ENCODE measurements around the gene CPTP. TPM values are rescaled to one million over a fixed set of nuclear protein-coding genes. Genes with fewer than 3 reads are reported as not detected.

The CPTP gene
- total RNA-seq, 4 donors from 2014 or later: 15.4 to 44.9 (median 31.5) TPM

DNA sequence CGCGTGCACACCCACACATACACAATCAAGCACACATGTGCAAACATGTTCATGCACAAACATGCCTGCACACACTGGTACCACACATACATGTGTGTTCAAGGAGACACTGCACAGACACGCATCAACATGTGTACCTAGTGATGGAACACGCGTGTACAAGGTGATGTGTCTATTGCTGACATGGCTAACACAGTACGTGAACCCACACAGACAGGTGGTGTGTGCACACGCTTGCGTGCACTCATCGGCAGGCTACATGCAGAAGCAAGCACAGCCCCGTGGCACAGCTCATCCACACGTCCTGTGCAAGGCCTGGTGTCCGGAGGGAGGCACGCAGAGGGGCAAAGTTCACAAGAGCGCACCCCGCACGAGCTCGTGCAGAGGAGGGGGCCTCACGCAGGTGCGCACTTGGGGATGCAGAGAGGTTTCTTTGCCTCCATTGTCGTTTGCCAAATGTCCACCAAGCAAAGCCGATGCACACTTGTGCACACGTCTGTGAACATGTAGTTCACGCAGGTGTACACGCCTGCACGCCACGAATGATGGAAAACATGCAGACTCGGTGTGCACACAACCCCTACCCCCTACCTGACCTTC lies 17.8 kb upstream of the CPTP start:
- 32% methylated on average over 17 of the region's 27 CpGs for WGBS
- H3K27ac ChIP-seq (replicated peaks in 1 of 4): peak overlapping the region; percentile 83 to 96 (median 94)
- peaks cover 9 to 24% (median 22%) of the 10 kb centered on the region in 4 donors for H3K36me3 ChIP-seq
- H3K27me3 ChIP-seq: no peaks in the 10 kb centered on the region
- H3K4me3 ChIP-seq: peak overlapping the region; percentile 67 to 91 (median 81)
- intact Hi-C loops (cut with DNase I): no loop called here
- TF ChIP-seq EP300 (IDR thresholded peaks at IDR 0.05) (no peak), POLR2AphosphoS5 (IDR thresholded peaks at IDR 0.05) (no peak)
- TF ChIP-seq, protein P1, sequence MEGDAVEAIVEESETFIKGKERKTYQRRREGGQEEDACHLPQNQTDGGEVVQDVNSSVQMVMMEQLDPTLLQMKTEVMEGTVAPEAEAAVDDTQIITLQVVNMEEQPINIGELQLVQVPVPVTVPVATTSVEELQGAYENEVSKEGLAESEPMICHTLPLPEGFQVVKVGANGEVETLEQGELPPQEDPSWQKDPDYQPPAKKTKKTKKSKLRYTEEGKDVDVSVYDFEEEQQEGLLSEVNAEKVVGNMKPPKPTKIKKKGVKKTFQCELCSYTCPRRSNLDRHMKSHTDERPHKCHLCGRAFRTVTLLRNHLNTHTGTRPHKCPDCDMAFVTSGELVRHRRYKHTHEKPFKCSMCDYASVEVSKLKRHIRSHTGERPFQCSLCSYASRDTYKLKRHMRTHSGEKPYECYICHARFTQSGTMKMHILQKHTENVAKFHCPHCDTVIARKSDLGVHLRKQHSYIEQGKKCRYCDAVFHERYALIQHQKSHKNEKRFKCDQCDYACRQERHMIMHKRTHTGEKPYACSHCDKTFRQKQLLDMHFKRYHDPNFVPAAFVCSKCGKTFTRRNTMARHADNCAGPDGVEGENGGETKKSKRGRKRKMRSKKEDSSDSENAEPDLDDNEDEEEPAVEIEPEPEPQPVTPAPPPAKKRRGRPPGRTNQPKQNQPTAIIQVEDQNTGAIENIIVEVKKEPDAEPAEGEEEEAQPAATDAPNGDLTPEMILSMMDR (IDR thresholded peaks at IDR 0.05): no peak
- H3K9me3 ChIP-seq: no peaks in the 10 kb centered on the region
- no peak for DNase-seq (ENCODE audit: extremely low spot score)
- peaks cover 48 to 68% (median 61%) of the 10 kb centered on the region in 4 donors for H3K4me1 ChIP-seq

DNA sequence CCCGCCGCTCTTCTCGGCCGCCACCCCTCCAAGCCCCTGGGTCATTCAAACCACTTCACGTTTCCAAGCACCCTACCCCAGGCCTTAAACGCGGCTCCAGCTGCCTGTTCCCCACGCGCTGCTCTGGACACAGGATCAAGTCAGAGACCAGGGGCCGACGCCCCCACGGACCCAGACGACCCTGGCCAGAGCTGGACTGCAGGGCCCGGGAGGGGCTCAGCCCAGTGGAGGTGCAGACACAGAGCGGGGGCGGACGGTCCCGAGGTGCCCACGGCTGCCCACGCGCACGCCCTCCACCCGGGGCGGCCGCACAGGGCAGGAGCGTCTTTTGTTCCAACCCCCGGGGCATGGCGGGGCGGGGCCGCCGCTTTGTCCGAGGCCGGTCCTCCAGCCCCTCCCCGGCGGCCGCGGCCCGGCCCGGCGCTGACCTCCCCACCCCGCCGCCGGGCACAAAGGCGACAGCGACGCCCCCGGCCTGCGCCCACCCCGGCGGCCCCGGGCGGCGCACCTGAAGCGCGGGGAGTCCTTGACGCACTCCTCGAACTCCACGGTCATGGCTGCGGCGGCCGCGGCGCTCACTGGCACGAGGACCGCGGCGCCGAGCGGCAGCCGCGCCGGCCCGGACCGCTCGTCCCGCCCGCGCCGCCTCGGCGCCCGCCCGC lies 17.2 kb upstream of the CPTP start:
- no peak for DNase-seq (ENCODE audit: extremely low spot score)
- H3K27me3 ChIP-seq: no peaks in the 10 kb centered on the region
- peaks cover 48 to 68% (median 61%) of the 10 kb centered on the region in 4 donors for H3K4me1 ChIP-seq
- H3K9me3 ChIP-seq: no peaks in the 10 kb centered on the region
- WGBS: 0% methylated on average over 10 of the region's 83 CpGs
- H3K27ac ChIP-seq (replicated peaks in 1 of 4): peak overlapping the region; percentile 83 to 96 (median 94)
- TF ChIP-seq, protein P1 (IDR thresholded peaks at IDR 0.05): no peak
- no peak for TF ChIP-seq EP300 (IDR thresholded peaks at IDR 0.05)
- TF ChIP-seq POLR2AphosphoS5 (IDR thresholded peaks at IDR 0.05): no peak
- TF ChIP-seq POLR2A (IDR thresholded peaks at IDR 0.05; ENCODE audit: low read depth): no peak
- H3K36me3 ChIP-seq: peaks cover 15 to 29% (median 27%) of the 10 kb centered on the region in 4 donors
- intact Hi-C loops (cut with DNase I): no loop called here
- H3K4me3 ChIP-seq: peak overlapping the region; percentile 67 to 91 (median 81)

DNA sequence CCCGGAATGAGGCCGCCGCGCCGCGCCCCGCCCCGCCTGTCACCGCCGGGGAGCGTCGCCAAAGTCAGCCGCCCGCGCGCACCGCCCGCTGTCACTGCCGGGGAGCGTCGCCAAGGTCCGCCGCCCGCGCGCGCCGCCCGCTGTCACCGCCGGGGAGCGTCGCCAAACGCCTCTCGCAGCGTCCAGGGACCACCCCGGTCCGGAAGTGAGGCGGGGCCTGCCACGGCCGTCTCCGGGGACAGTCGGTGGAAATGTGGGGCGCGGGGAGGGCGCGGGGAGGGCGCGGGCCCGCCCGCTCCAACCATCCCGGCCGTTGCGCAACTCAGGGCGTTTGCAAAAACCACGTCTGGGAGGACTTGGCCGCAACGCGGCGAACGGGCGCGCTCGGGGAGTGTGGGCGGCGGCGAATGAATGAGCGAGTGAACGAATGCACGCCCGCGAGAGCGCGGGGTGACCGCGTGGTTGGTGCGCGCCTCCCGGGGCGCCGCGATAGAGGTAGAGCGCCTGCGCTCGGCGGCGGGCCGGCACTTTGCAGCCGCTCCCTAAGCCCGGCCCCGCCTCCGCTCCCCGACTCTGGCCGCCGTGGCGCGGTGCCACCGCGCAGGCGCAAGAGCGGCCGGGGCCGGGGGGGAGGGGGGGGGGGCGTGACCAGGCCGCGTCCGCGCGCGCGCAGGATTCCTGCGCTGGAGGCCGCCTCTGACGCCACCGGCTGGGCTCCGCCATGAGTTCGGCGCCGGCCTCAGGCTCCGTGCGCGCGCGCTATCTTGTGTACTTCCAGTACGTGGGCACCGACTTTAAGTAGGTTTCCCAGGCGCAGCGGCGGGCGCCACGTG lies 16.5 kb upstream of the CPTP start, which contains the start of the genes ACAP3 and PUSL1:
ACAP3 (minus strand) TSS at position 8 of the 833 bp plus-strand sequence. CDS start 115 bp downstream, outside the sequence.
PUSL1 (plus strand) TSS at position 675 of the 833 bp plus-strand sequence; CDS start at position 722, 47 bp downstream.
- intact Hi-C loops (cut with DNase I): no loop called here

DNA sequence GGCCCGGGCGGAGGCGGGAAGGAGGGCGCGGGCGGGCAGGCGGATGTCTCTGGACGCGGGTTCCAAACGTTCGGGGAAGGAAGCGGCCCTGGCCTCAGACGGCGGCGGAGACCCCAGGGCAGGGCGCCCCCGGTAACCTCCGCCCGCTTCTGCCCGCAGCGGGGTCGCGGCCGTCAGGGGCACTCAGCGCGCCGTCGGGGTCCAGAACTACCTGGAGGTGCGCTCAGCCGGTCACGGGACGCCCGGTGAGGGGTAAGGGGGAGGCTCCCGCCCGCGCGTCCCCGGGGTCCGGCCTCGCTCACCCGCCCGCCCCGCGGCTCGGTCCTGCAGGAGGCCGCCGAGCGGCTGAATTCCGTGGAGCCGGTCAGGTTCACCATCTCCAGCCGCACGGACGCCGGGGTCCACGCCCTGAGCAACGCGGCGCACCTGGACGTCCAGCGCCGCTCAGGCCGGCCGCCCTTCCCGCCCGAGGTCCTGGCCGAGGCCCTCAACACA lies 15.8 kb upstream of the CPTP start:
- intact Hi-C loops (cut with DNase I): no loop called here
- Histone ChIP-seq H3K9me3 (no peaks in the 10 kb centered on the region), H3K36me3 (peaks cover 29 to 42% (median 39%) of the 10 kb centered on the region in 4 donors), H3K4me3 (peak overlapping the region; percentile 67 to 91 (median 81)), H3K27ac (replicated peaks in 1 of 4) (peak overlapping the region; percentile 83 to 96 (median 94)), H3K4me1 (peaks cover 46 to 57% (median 52%) of the 10 kb centered on the region in 4 donors), H3K27me3 (no peaks in the 10 kb centered on the region)
- no peak for DNase-seq (ENCODE audit: extremely low spot score)
- TF ChIP-seq POLR2A (IDR thresholded peaks at IDR 0.05; ENCODE audit: low read depth): no peak
- TF ChIP-seq POLR2AphosphoS5 (IDR thresholded peaks at IDR 0.05): no peak
- TF ChIP-seq, protein P1 (IDR thresholded peaks at IDR 0.05): no peak
- TF ChIP-seq EP300 (IDR thresholded peaks at IDR 0.05): no peak
- 1% methylated on average over 15 of the region's 66 CpGs for WGBS

More for the DNA sequence above, 16.5 kb upstream of the CPTP start, which contains the start of the genes ACAP3 and PUSL1:
- peak; percentile 96 for DNase-seq (ENCODE audit: extremely low spot score)
- H3K36me3 ChIP-seq: peaks cover 22 to 36% (median 33%) of the 10 kb centered on the region in 4 donors
- H3K4me1 ChIP-seq: peaks cover 48 to 64% (median 59%) of the 10 kb centered on the region in 4 donors
- TF ChIP-seq POLR2A (IDR thresholded peaks at IDR 0.05; ENCODE audit: low read depth) (no peak), POLR2AphosphoS5 (IDR thresholded peaks at IDR 0.05) (peak; percentile 44 to 80)
- H3K9me3 ChIP-seq: no peaks in the 10 kb centered on the region
- H3K4me3 ChIP-seq: peak within 1 kb of the TSS; percentile 67 to 91 (median 81)
- peak within 1 kb of the TSS; percentile 83 to 96 (median 94) for H3K27ac ChIP-seq (replicated peaks in 1 of 4)
- 2% methylated on average over 10 of the region's 131 CpGs for WGBS
- H3K27me3 ChIP-seq: no peaks in the 10 kb centered on the region

Measured in esophagus muscularis mucosa (tissue), 4 donors.